AG10803 (cell line): Measurements from ENCODE around the gene UBD.

Experiments used
- DNase-seq: peaks from one replicate; pipeline ENCODE4 v3.0.0; 2010; ENCODE audit warnings: low read depth
- H3K4me3 ChIP-seq: 2 replicates; pipeline ENCODE4 v1.5.1; 2011; ENCODE audit warnings: mild to moderate bottlenecking, low read length, control low read depth
- TF ChIP-seq, protein P1 (sequence below): conservative IDR thresholded peaks from 2 replicates; pipeline ENCODE4 v1.5.1; 2011; ENCODE audit warnings: mild to moderate bottlenecking, low read length, control low read depth, inconsistent platforms

Gene UBD

DNA sequence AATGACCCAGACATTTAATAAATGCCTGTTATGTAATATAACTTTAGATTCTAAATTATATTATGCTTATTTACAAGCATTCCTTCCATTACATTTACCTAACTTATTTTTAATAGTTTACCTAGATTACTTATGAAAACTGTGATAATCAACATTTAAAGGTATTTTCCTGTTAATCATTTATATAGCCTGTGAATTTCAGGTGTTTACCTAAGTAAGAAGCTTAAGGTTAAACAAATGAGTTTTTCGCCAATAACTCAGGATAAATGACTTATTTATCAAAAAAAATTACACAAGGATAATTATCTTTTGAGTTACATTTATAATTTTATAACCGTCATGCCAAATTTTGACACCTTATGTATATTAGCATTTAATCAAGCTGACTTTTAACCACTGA lies 35.5 kb downstream of the UBD start:
- no peak for DNase-seq
- TF ChIP-seq, protein P1, sequence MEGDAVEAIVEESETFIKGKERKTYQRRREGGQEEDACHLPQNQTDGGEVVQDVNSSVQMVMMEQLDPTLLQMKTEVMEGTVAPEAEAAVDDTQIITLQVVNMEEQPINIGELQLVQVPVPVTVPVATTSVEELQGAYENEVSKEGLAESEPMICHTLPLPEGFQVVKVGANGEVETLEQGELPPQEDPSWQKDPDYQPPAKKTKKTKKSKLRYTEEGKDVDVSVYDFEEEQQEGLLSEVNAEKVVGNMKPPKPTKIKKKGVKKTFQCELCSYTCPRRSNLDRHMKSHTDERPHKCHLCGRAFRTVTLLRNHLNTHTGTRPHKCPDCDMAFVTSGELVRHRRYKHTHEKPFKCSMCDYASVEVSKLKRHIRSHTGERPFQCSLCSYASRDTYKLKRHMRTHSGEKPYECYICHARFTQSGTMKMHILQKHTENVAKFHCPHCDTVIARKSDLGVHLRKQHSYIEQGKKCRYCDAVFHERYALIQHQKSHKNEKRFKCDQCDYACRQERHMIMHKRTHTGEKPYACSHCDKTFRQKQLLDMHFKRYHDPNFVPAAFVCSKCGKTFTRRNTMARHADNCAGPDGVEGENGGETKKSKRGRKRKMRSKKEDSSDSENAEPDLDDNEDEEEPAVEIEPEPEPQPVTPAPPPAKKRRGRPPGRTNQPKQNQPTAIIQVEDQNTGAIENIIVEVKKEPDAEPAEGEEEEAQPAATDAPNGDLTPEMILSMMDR: no peak
- no peak overlapping the region for H3K4me3 ChIP-seq

DNA sequence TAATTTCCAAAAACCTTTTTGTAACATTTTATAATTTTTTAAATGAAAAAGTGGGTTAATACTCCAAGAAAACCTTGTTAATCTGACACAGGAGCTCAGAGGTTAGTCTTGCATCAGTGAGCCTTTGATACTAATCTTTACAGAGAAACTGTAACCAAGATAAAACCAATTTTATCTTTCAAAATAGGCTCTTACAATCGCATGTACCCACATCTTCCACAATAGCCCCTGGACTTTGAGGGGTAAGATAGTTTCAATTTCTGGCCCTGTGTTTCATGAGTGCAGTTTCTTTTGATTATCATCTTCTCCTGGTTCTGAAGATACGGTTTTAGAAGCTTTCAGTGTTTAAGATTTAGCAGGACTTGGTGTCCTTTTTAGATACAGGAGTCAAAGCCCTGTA lies 37.3 kb downstream of the UBD start:
- no peak for DNase-seq
- H3K4me3 ChIP-seq: no peak overlapping the region
- TF ChIP-seq, protein P1: no peak

DNA sequence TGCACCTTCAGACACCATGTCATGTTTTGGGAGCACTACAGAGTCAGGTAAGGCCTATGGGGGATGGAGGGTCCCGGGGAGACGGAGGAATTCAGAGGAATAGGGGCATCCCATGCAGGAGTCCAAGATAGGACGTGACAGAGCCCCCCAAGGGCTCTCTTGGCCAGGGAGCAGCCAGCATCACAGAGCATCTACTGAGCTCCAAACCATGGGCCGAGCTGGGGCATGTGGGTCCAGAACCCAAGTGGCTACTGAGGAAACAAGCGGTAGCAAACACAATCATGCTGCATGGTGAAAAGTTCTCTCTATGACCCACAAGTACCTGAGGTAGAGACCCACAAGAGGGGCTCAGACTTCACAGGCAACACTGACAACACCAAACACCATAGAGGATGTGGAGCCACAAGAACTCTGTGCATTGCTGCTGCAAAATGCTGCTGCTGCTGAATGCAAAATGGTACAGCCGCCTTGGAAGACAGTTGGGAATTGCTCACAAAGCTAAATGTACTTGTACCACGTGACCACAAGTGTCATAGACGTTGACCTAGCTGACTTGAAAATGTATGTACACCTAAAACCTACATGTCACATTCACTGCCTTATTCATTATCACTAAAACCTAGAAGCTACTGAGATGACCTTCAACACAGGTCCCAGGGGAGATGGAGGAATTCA lies 38.4 kb downstream of the UBD start:
- DNase-seq: no peak
- TF ChIP-seq, protein P1: no peak

DNA sequence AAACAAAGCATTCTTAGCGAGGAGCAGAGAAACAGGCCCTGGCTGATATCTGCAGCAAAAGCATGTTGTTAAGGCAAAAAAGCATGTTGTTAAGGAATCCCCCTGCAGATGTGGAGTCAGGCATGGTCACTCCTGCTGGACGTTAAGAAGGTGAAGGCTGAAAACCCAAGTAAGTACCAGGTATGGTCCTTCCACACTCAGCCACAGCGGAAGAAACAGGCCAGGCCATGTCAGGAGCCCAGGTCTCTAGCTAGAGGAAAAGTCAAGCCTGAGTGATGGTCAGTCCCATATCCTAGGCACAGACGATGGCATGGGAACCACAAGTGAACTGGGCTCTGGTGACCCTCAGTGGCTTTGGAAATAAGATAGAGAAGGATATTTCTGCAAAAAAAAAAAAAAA lies 39.3 kb downstream of the UBD start:
- TF ChIP-seq, protein P1: no peak
- DNase-seq: no peak
- no peak overlapping the region for H3K4me3 ChIP-seq

More for the DNA sequence above, 38.4 kb downstream of the UBD start:
- no peak overlapping the region for H3K4me3 ChIP-seq

DNA sequence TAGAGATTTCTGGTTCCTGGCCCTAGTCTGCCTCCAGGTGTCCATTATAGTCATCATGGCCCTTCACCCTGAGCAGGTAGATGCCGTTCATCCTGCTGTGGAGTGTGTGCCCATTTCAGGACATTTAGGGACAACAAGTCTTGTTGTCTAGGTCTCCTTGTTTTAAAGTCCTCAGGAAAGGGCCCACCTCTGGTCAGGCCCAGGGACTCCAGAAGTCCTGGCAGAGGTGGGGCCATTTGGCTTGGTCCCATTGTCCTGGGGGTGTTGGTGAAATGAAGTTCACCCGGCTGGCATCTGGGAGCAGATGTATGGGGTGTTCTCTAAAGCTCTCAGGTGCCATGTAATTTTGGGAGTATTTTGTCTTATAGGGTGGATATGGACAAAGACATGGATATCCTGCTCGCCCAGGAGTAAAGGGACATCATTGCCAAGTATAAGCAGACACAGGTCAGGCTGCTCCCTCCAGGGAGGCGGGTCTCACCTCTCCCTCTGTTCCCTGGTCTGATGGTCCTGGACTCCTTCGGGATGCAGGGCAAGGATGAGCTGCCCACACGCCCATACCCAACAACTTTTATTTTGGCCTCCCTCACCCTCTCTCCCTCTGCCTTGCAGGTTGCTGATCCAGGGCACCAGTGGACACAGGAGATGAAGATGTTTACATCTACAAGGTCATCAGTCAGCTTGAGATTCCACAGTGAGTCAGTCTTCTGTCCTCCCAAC lies 40.1 kb downstream of the UBD start:
- H3K4me3 ChIP-seq: no peak overlapping the region
- TF ChIP-seq, protein P1: no peak
- DNase-seq: no peak

DNA sequence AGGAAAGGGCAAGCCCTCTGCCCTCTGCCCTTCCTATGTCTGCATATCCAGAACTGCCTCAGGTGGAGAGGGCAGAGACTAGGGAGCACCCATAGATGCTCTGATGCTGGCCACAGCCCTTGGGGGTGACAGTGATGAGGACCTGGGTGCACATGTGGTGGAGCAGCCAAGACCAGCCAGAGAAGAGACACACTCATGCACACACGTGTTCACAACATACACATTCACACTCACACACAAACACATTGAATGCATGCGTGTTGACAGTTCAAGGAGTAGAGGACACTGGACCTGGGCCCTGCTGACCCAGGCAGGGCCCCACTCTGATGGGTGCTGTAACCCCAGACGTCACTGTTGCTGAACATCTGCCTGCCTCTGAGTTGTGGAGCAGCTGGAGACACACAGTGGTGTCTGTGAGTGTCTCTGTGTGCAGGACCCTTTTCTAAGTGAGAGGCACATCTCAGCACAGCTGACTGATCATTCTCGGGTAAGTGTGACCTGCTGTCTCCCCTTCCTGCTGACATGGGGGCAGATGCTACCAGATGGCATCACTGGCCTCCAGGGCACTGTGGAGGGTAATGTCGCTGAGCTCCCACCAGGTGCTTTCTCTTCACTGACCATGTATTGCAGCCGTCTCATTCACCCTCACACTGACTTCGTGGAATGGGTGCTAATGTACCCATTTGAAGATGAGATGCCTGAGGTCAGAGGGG lies 41.6 kb downstream of the UBD start:
- no peak overlapping the region for H3K4me3 ChIP-seq
- no peak for DNase-seq
- TF ChIP-seq, protein P1: no peak
